ENCODE results near the gene CTIF.

DNA sequence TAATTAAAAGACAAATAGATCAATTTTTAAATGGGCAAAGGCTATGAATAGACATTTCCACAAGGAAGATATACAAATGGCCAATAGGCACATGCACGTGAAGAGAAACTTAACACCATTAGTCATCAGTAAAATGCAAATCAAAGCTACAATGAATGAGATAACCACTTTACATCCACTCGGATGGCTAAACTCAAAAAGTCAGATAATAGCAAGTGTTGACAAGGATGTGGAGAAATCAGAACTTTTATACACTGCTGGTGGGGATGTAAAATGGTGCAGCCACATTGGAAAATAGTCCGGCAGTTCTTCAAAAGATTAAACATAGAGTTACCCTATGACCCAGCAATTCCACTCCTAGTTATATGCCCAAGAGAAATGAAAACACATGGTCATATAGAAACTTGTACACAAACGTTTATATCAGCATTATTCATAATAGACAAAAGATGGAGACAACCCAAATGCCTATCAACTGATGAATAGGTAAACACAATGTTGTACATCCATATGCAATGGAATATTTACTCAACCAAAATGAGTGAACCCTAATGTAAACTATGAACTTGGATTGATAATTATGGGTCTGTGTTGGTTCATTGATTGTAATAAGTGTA lies 360.8 kb downstream of the CTIF start:
- TF ChIP-seq POLR2AphosphoS5 (IDR thresholded peaks at IDR 0.05; ENCODE audit: borderline replicate concordance, low read depth, low read length) = no peak
- TF ChIP-seq EZH2 (IDR thresholded peaks at IDR 0.05) = no peak
- TF ChIP-seq FOXP2 (optimal IDR thresholded peaks at IDR 0.05; ENCODE audit: control extremely low read depth, extremely low read length, insufficient read depth) = no peak
